Measurements from ENCODE around the gene HOXA13.

Gene HOXA13

GRCh38 chr7:27245124-27245797 lies 45.4 kb upstream of the HOXA13 start:
- Histone ChIP-seq H3K9me3 (ENCODE audit: insufficient read depth, low read length) (no peaks in the 10 kb centered on the region), H3K9ac (ENCODE audit: low read length) (no peak overlapping the region), H4K20me1 (ENCODE audit: insufficient read depth, low read length) (no peaks in the 10 kb centered on the region), H3K79me2 (ENCODE audit: low read length) (no peaks in the 10 kb centered on the region), H3K4me1 (ENCODE audit: low read length) (peaks cover 18% of the 10 kb centered on the region), H3K27ac (ENCODE audit: low read length) (no peak overlapping the region), H3K27me3 (ENCODE audit: low read depth, low read length) (no peaks in the 10 kb centered on the region), H3K4me3 (ENCODE audit: low read length) (no peak overlapping the region), H2AFZ (ENCODE audit: low read depth, low read length) (no peak overlapping the region), H3K4me2 (ENCODE audit: low read length) (no peak overlapping the region), H3K36me3 (replicated peaks; ENCODE audit: low read depth, low read length) (no peaks in the 10 kb centered on the region)
- TF ChIP-seq CTCF (IDR thresholded peaks at IDR 0.05; ENCODE audit: low read depth, low read length), result no peak
- TF ChIP-seq EZH2phosphoT487 (IDR thresholded peaks at IDR 0.05; ENCODE audit: low read depth), result no peak

- Histone ChIP-seq H3K4me3 (ENCODE audit: low read length) (no peak overlapping the region), H3K36me3 (replicated peaks; ENCODE audit: low read depth, low read length) (no peaks in the 10 kb centered on the region), H3K9ac (ENCODE audit: low read length) (no peak overlapping the region), H3K27ac (ENCODE audit: low read length) (no peak overlapping the region), H3K4me1 (ENCODE audit: low read length) (peaks cover 17% of the 10 kb centered on the region), H3K4me2 (ENCODE audit: low read length) (no peak overlapping the region), H2AFZ (ENCODE audit: low read depth, low read length) (no peak overlapping the region), H3K79me2 (ENCODE audit: low read length) (no peaks in the 10 kb centered on the region), H3K27me3 (ENCODE audit: low read depth, low read length) (no peaks in the 10 kb centered on the region), H3K9me3 (ENCODE audit: insufficient read depth, low read length) (no peaks in the 10 kb centered on the region), H4K20me1 (ENCODE audit: insufficient read depth, low read length) (no peaks in the 10 kb centered on the region)
- TF ChIP-seq CTCF (IDR thresholded peaks at IDR 0.05; ENCODE audit: low read depth, low read length) (no peak), EZH2phosphoT487 (IDR thresholded peaks at IDR 0.05; ENCODE audit: low read depth) (no peak)
Observed at GRCh38 chr7:27244488-27245123, 44.7 kb upstream of the HOXA13 start.

- Histone ChIP-seq H3K4me2 (ENCODE audit: low read length) (no peak overlapping the region), H2AFZ (ENCODE audit: low read depth, low read length) (no peak overlapping the region), H3K9me3 (ENCODE audit: insufficient read depth, low read length) (no peaks in the 10 kb centered on the region), H3K27me3 (ENCODE audit: low read depth, low read length) (no peaks in the 10 kb centered on the region), H3K4me1 (ENCODE audit: low read length) (peaks cover 6% of the 10 kb centered on the region), H3K4me3 (ENCODE audit: low read length) (no peak overlapping the region), H3K79me2 (ENCODE audit: low read length) (no peaks in the 10 kb centered on the region), H3K9ac (ENCODE audit: low read length) (no peak overlapping the region), H3K27ac (ENCODE audit: low read length) (no peak overlapping the region), H3K36me3 (replicated peaks; ENCODE audit: low read depth, low read length) (no peaks in the 10 kb centered on the region), H4K20me1 (ENCODE audit: insufficient read depth, low read length) (no peaks in the 10 kb centered on the region)
- TF ChIP-seq CTCF (IDR thresholded peaks at IDR 0.05; ENCODE audit: low read depth, low read length) (no peak), EZH2phosphoT487 (IDR thresholded peaks at IDR 0.05; ENCODE audit: low read depth) (no peak)
Observed at GRCh38 chr7:27243340-27244163, 43.7 kb upstream of the HOXA13 start.
